Tibial nerve (tissue), 3 donors: ENCODE measurements around the gene NFKBIA.

Experiments
- POLR2A ChIP-seq, 2 donors: fragments of 450-650 bp; IDR thresholded peaks; one replicate each; pipeline ENCODE4 v1.6.1; 2017; ENCODE audit warnings: antibody characterized with exemption in 2 of 2, mild to moderate bottlenecking in 2 of 2, moderate library complexity in 2 of 2
- TF ChIP-seq, protein P1 (sequence below), 5 experiments: fragments of 200-600 bp in 3 of 5; fragments of 450-650 bp in 2 of 5; sonication (generic) in 3 of 5; IDR thresholded peaks; one replicate each; pipeline ENCODE4 v1.5.1; 2016 to 2019; ENCODE audit warnings: antibody characterized with exemption in 5 of 5, mild to moderate bottlenecking in 3 of 5, moderate library complexity in 2 of 5

DNA sequence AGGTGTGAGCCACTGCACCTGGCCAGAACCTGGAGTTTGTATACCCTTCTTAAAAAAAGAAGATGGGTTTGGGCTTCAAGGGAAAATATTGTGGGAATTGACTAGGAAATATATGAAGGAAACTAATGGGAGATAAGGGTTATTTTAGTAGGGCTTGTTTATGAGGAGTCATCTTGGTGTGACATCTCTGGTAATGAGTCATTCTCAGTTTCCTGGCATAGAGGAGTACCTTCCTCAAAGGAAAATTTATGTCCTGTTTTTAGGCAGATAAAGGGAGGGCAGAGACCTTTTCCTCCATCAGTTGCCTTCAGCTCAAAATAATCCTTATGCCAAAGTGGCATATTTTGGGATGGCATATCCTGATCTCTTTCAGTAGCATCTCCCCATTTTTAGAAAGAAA, 30.6 kb upstream of the NFKBIA start:
- TF ChIP-seq, protein P1, sequence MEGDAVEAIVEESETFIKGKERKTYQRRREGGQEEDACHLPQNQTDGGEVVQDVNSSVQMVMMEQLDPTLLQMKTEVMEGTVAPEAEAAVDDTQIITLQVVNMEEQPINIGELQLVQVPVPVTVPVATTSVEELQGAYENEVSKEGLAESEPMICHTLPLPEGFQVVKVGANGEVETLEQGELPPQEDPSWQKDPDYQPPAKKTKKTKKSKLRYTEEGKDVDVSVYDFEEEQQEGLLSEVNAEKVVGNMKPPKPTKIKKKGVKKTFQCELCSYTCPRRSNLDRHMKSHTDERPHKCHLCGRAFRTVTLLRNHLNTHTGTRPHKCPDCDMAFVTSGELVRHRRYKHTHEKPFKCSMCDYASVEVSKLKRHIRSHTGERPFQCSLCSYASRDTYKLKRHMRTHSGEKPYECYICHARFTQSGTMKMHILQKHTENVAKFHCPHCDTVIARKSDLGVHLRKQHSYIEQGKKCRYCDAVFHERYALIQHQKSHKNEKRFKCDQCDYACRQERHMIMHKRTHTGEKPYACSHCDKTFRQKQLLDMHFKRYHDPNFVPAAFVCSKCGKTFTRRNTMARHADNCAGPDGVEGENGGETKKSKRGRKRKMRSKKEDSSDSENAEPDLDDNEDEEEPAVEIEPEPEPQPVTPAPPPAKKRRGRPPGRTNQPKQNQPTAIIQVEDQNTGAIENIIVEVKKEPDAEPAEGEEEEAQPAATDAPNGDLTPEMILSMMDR (IDR thresholded peaks at IDR 0.05) = no peak
- no peak for TF ChIP-seq POLR2A (IDR thresholded peaks at IDR 0.05)
